NCI-H510A treated with DMSO at 0.1 percent for 48 hours (cell line): ENCODE measurements around the gene CRK.

Source experiments
- DNase-seq: peaks from one replicate; lab custom pipeline; 2025; lab: John Stamatoyannopoulos, UW

Gene CRK

DNA sequence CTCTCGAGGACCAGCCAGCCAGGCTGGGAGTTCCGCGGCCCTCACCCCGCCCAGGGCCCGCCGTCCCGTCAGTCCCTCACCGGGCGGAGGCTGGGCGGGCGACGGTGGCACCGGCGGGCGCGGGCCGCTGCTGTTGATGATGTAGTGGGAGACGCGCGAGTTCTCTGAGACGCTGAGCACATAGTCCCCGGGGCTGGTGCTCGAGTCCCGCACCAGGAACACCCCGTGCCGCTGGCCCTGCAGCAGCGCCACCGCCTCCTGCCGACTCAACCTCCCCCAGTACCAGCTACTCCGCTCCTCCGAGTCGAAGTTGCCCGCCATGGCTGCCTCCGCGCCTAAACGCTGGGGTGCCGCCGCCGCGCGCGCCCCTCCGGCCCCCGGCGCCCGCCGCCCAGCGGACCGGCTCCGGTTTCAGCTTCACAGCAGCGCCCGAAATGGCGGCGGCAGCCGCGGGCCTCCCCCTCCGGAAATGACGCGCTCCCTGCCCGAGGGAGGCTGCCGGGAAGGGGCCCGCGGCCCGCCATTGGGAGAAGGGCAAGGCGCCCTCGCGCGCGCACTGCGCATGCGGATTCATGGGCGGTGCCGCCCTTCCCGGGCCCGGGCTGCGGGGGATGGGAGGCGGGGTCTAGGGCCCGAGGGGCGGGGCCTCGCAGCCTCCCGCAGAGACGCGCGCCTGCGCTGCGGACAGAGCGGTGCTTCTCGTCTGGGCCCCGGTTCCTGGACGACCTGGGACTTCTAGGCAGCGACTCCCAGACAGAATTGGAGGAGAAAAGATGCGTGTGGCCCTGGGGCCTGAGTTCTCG lies at the start of gene CRK:
TSS of gene CRK (minus strand) at position 436 of the 803 bp plus-strand sequence. CDS start at position 321, 115 bp downstream.
- DNase-seq = peak; percentile 81

DNA sequence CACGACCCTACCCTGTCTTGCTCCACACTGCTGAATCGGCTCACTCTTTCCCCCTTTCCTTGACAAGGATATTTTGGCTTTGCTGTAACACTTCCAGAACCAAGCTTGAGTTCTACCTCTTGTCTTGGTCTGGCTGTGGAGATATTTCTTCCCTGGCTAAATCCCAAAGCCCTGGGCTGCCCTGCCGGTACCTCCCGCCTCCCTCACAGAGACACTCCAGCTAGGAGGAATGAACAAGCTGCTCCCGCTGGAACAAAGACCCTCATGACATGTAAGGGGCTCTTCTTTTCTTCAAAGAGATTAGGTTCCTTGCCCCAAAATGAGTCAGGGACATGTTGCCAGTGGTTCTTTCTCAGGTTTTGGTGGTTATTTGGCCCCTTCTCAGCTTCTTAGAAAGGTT lies 49.6 kb upstream of the CRK start:
- DNase-seq = no peak

DNA sequence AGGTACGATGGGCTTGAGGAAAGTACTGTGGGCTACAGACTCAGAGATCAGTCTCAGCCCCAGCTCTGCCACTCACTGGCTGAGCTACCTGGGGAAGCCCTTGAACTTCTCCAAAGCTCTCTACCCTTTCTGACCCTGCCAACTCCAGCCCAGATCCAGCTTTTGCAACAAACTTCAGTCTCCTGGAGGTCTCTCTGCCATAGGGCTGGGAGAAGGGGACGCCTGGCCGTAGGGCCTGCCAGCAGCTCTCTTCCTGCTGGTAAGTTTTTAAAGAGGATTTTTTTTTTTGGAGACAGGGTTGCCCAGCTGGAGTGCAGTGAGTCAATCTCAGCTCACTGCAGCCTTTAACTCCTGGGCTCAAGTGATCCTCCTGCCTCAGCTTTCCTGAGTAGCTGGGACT lies 48.8 kb upstream of the CRK start:
- DNase-seq = no peak

DNA sequence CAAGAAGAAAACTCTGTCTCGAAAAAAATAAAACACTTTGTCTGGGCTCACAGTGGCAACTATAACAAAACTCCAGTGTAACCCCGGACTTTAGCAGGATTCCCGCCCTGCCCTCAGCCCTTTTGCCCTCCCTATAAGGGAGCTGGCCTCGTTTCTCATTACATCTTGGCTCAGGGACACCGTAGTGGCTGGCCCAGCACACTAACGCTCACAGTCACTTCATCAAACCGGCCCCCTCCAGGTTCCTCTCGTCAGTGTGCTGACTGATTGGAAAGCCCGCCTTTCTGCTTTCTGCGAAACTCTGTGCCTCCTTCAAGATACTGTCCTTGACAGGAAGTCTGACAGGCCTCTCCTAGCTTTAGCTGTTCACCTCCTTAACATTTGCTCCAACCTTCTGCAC lies 47.7 kb upstream of the CRK start:
- DNase-seq = no peak

DNA sequence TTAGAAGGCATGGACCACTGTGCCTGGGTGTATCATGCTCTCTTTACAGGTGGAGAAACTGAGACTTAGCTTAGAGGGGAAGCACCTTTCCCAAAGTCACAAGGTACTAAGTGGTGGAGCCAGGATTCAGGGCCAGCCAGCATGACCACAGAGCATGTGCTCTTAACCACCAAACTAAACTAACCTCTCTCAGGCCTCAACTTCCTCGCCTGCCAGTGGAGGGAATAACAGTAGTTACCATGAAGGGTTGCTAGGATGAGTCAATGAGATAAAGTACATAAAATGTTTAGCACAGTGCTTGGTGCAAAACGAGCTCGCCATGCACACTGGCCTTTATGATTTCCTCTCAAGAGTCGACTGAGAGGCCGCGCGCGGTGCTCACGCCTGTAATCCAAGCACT lies 42.8 kb upstream of the CRK start:
- no peak for DNase-seq

DNA sequence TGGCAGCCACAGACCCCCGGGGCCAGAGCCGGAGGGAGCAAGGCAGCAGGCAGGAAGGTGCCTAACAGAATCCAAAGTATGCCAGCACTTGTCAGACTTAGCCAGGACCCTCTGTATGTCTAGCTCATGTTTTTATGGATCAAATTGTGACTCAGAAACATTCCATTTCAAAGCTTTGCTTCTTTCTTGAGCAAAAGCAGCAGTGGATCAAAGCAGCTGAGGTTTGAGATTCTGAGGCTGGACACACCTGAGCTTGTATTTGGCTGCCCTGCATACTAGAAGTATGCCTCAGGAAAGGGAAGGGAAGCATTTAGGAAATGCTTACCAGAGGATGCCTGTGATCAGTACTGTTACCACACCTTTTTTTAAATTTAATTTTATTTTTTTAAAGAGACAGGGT lies 42.2 kb upstream of the CRK start:
- DNase-seq = no peak

DNA sequence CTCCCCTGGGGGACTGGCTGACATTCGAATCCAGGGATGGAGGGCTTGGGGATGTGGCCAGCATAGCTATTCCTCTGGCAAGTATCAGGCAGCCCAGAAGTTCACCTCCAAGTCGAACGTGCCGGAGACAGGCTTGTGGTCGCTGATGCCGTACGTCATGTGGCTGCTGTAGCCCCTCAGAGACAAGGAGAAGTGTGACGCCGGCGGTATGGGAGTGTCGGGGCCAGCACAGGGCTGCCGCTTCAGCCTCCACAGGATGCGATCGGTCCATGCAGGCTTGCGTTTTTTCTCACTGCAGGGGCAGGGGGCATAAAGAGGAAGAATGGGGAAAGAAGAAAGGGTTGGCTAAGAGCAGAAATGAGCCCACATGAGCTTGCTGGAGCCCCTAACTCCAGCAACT lies 41.8 kb upstream of the CRK start:
- no peak for DNase-seq

DNA sequence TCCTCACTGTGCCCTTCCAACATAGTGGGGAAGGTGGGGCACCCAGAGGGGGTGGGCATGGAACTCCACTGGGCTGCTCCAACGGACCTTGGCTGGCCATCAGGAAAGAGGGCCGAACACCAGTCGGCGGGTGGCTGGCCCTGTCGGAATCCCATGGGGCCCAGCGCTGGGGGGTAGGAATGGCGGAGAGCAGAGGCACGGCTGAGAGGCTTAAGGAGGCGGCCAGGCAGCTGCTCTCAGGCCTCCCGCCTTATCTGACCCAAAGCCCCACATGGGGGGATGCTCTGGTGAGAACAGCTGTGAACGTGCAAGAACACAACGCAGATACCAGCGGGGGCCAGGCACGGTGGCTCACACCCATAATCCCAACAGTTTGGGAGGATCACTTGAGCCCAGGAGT lies 40.8 kb upstream of the CRK start:
- no peak for DNase-seq

- DNase-seq = no peak
Measured at GRCh38 chr17:1495265-1495989, 39.4 kb upstream of the CRK start.

GRCh38 chr17:1494736-1495253 lies 38.8 kb upstream of the CRK start:
- DNase-seq = no peak

- no peak for DNase-seq
Measured at GRCh38 chr17:1494203-1494602, 38.2 kb upstream of the CRK start.

- DNase-seq = no peak
Measured at GRCh38 chr17:1493291-1493980, 37.4 kb upstream of the CRK start.

DNA sequence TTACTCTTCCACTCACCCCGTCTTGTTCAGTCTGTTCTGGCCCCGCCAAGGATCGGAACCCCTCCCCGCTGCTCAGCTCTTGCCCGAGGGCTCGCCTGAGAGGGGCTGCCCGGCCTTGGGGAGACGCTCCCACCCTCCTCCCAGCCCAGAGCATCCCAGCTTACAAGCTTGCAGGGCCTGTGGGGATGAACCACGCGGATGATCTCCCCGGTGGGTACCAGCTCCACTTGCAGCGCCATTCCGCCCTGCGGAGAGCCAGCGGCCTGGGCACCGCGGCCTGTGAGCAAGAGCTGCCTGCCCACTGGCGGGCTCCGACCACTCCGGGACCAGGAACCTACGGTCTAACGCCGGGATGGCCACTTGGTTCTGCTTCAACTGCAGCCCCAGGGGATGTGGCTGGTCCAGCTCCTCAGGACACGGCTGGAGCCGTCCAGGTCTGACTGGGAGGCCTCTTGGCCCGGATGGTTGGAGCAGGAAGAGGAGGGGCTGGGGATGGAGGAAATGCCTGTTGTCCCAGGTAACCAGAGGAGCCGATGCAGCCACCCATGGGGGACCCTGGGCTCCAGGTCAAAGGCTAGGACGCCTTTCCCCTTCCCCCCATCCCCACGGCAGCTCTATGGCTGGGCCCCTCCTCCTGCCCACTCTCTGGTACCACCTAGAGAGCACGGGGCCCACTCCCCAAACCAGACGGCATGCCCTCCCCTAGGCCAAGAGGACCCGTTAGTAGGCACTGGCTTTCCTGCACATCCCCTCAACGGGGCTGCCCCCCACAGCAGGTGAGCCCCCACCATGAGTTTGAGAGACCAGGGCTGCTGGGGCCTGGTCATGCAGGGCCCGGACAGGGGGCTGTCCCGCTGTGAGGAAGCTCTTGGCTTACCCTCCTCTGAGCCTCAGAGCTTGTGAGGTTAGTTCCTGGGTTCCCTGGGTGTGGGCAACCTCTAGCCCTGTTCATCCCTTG lies 36.5 kb upstream of the CRK start, which contains the start of gene MYO1C:
TSS of gene MYO1C (minus strand) at position 438 of the 958 bp plus-strand sequence. CDS start at position 239, 199 bp downstream.
- DNase-seq = no peak

- peak; percentile 9 for DNase-seq
Measured at GRCh38 chr17:1491443-1492248, 35.6 kb upstream of the CRK start.

- DNase-seq = peak; percentile 22
Measured at GRCh38 chr17:1490643-1491442, 34.8 kb upstream of the CRK start.

- DNase-seq = no peak
Measured at GRCh38 chr17:1488826-1489270, 32.8 kb upstream of the CRK start.

DNA sequence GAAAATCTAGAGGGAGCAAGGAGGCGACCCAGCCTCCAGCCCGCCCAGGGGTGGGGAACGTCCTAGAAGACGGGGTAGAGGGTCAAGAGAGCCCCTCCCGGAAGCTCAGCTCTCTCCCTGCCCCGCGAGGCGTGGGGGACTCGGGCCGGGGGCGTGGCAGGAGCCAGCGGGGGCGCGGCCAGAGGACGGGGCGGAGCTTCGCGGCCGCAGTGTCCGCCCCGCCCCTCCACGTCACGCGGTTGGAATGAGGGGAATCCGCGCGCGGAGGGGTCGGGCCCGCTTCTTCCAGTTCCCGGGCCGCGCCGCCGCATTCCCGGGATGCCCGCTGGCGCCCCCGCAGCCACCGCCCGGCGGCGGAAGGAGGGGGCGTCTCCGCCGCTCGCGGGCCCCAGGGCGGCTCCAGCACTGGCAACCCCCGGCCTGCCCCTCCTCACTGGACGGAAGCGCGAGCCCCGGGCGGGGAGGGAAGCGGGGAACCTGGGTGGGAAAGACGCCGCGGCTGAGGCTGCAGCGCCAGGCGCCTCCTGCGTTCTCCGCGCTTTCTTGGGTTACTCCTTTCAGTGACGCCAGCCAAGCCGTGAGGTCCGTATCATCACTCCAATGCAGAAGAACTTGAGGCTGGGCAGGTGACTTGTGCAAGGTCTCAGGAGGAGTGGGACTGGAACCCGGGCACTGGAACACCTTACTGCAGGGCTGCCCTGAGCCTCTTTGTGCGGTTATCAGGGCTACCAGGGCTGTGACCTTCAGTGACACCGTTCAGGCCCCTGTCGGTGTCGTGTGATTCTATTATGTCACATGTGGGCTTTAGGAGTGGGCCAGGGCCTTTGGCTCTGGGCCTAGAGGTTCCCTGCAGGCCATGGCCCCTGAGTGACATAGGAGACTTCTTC lies 32.1 kb upstream of the CRK start:
- DNase-seq = no peak
